Body of pancreas (tissue), 4 donors: ENCODE results near the gene DNAJB12. TPM values are rescaled to one million over a fixed set of nuclear protein-coding genes. Genes with fewer than 3 reads are reported as not detected.

Experiments
- ATAC-seq: fragments of 150-250 bp; one replicate; pipeline ENCODE4 v1.9.1; 2016
- DNase-seq, 4 donors: peaks; one replicate each; pipeline ENCODE4 v3.0.0-alpha.2; 2019
- H3K27ac ChIP-seq, 4 donors: fragments of 200-600 bp; sonication (generic); 1 replicate in 3 of 4; 2 replicates in 1 of 4; pipeline versions ENCODE4 v1.5.1 to v1.6.1; 2016 to 2019; ENCODE audit warnings: mild to moderate bottlenecking in 1 of 4, mixed read lengths in 1 of 4, moderate library complexity in 1 of 4
- H3K27me3 ChIP-seq, 2 donors: fragments of 200-600 bp; sonication (generic); one replicate each; pipeline ENCODE4 v1.6.0; 2016; ENCODE audit warnings: mild to moderate bottlenecking in 1 of 2
- H3K36me3 ChIP-seq, 2 donors: fragments of 200-600 bp; sonication (generic); replicated peaks in 1 of 2; 2 replicates each; pipeline ENCODE4 v1.5.1; 2016; ENCODE audit warnings: low read depth in 2 of 2; ENCODE audit not compliant: insufficient read depth in 1 of 2
- H3K4me1 ChIP-seq: fragments of 200-600 bp; sonication (generic); one replicate; pipeline ENCODE4 v1.6.0; 2016
- H3K4me3 ChIP-seq, 2 donors: fragments of 200-600 bp; sonication (generic); 1 replicate in 1 of 2; 2 replicates in 1 of 2; pipeline ENCODE4 v1.5.1; 2016 to 2019
- H3K9me3 ChIP-seq, 3 donors: fragments of 200-600 bp; sonication (generic); 1 replicate in 2 of 3; 2 replicates in 1 of 3; pipeline ENCODE4 v1.5.1; 2016
- CTCF ChIP-seq, 7 experiments: fragments of 450-650 bp in 4 of 7; fragments of 200-600 bp in 3 of 7; sonication (generic) in 3 of 7; IDR thresholded peaks; one replicate each; pipeline ENCODE4 v1.5.1; 2016 to 2019; ENCODE audit warnings: antibody characterized with exemption in 7 of 7
- POLR2A ChIP-seq, 3 donors: fragments of 450-650 bp; IDR thresholded peaks; one replicate each; pipeline ENCODE4 v1.6.1; 2016; ENCODE audit warnings: antibody characterized with exemption in 3 of 3, mild to moderate bottlenecking in 2 of 3
- WGBS, 2 donors: methylation state at CpG; one replicate each; pipeline ENCODE4 v1.1.5; 2017; 5-methylcytosine and 5-hydroxymethylcytosine counted together
- intact Hi-C: fragments of 100-400 bp; cut with DNase I; formaldehyde crosslinking; loops from one replicate; pipeline ENCODE4 v1.15.1; 2023
- total RNA-seq, 2 donors: library from RNA; depleted of rRNA; stranded (reverse); fragments of >200 nt; gene quantifications; one replicate each; pipeline ENCODE4 v1.1.0, GENCODE V29; 2016

Gene DNAJB12
- total RNA-seq, 2 donors from 2014 or later, result 19.2 to 24.1 TPM

GRCh38 chr10:72356987-72357386, 2.3 kb upstream of the DNAJB12 start:
- intact Hi-C loops, result no loop called here
- 63 to 66% methylated on average over 4 of the region's 4 CpGs for WGBS, 2 donors
- H3K4me1 ChIP-seq, result peaks cover 22% of the 10 kb centered on the region
- TF ChIP-seq POLR2A (IDR thresholded peaks at IDR 0.05) (no peak), CTCF (IDR thresholded peaks at IDR 0.05) (no peak)
- H3K27ac ChIP-seq, result no peak overlapping the region
- no peak overlapping the region for H3K4me3 ChIP-seq
- H3K27me3 ChIP-seq, result no peaks in the 10 kb centered on the region
- H3K9me3 ChIP-seq, result no peaks in the 10 kb centered on the region
- no peaks in the 10 kb centered on the region for H3K36me3 ChIP-seq
- no peak for DNase-seq
- no peak for ATAC-seq

GRCh38 chr10:72356115-72356514, 1.4 kb upstream of the DNAJB12 start:
- intact Hi-C loops, result no loop called here
- Histone ChIP-seq H3K4me1 (peaks cover 22% of the 10 kb centered on the region), H3K27ac (no peak overlapping the region), H3K27me3 (no peaks in the 10 kb centered on the region), H3K4me3 (no peak overlapping the region), H3K36me3 (no peaks in the 10 kb centered on the region), H3K9me3 (no peaks in the 10 kb centered on the region)
- no peak for TF ChIP-seq POLR2A (IDR thresholded peaks at IDR 0.05)
- no peak for TF ChIP-seq CTCF (IDR thresholded peaks at IDR 0.05)
- ATAC-seq, result no peak
- no peak for DNase-seq
- 91 to 92% methylated on average over 6 of the region's 6 CpGs for WGBS, 2 donors

- DNase-seq, result no peak
- H3K27me3 ChIP-seq, result no peaks in the 10 kb centered on the region
- WGBS, 2 donors, result 25 to 27% methylated on average over 7 of the region's 7 CpGs
- no peaks in the 10 kb centered on the region for H3K36me3 ChIP-seq
- H3K9me3 ChIP-seq, result no peaks in the 10 kb centered on the region
- TF ChIP-seq POLR2A (IDR thresholded peaks at IDR 0.05) (no peak), CTCF (IDR thresholded peaks at IDR 0.05) (no peak)
- intact Hi-C loops, result no loop called here
- peak overlapping the region; percentile 91 to 98 (median 94) for H3K27ac ChIP-seq
- ATAC-seq, result no peak
- peak overlapping the region in 1 of 2 donors; percentile 23 for H3K4me3 ChIP-seq
- H3K4me1 ChIP-seq, result peaks cover 22% of the 10 kb centered on the region
Observed at GRCh38 chr10:72355214-72355555, 466 bp upstream of the DNAJB12 start.

GRCh38 chr10:72353965-72354355, 759 bp downstream of the DNAJB12 start:
- H3K27ac ChIP-seq, result peak overlapping the region; percentile 91 to 98 (median 94)
- no peaks in the 10 kb centered on the region for H3K27me3 ChIP-seq
- peak in 2 of 4 donors; percentile 21 to 28 for DNase-seq
- WGBS, 2 donors, result 0 to 1% methylated on average over 8 to 23 of the region's 23 CpGs
- H3K4me1 ChIP-seq, result peaks cover 22% of the 10 kb centered on the region
- H3K36me3 ChIP-seq, result no peaks in the 10 kb centered on the region
- H3K9me3 ChIP-seq, result no peaks in the 10 kb centered on the region
- intact Hi-C loops, result no loop called here
- TF ChIP-seq POLR2A (IDR thresholded peaks at IDR 0.05) (no peak), CTCF (IDR thresholded peaks at IDR 0.05) (no peak)
- ATAC-seq, result peak; percentile 2
- peak overlapping the region; percentile 23 to 96 for H3K4me3 ChIP-seq
